GM21723 (cell line): ENCODE data around the gene GEMIN4.
"Not testable (repeated sequence)": the region's sequence is repeated elsewhere in the genome, so short reads cannot be mapped to it uniquely, and the experiment has no call there.

ENCODE experiments used
- ATAC-seq: cut with Tn5 transposase; IDR thresholded peaks from one replicate; pipeline ENCODE4 v1.9.1; 2021; ENCODE audit warnings: mild to moderate bottlenecking, moderate library complexity; ENCODE audit not compliant: unreplicated experiment

Gene GEMIN4

GRCh38 chr17:704111-704864, 47.8 kb downstream of the GEMIN4 start:
- ATAC-seq, result no peak

GRCh38 chr17:703081-703875, 48.8 kb downstream of the GEMIN4 start:
- ATAC-seq, result no peak

- ATAC-seq, result no peak
Observed at GRCh38 chr17:700504-701094, 51.5 kb downstream of the GEMIN4 start.

- ATAC-seq, result no peak
Observed at GRCh38 chr17:699345-699744, 52.7 kb downstream of the GEMIN4 start.

GRCh38 chr17:698096-698495, 54.0 kb downstream of the GEMIN4 start:
- not testable (repeated sequence) for ATAC-seq

- no peak for ATAC-seq
Observed at GRCh38 chr17:697682-698081, 54.4 kb downstream of the GEMIN4 start.

GRCh38 chr17:696369-696768, 55.7 kb downstream of the GEMIN4 start:
- ATAC-seq, result no peak
